Upper lobe of right lung (tissue), 1 donor: ENCODE results near the gene S100A5. TPM values are rescaled to one million over a fixed set of nuclear protein-coding genes. Genes with fewer than 3 reads are reported as not detected.
"Not testable (repeated sequence)": the region's sequence is repeated elsewhere in the genome, so short reads cannot be mapped to it uniquely, and the experiment has no call there.

ENCODE experiments used
- ATAC-seq: fragments of 200-7000 bp; cut with Tn5 transposase; one replicate; pipeline ENCODE4 v1.9.1; 2020; ENCODE audit warnings: mild to moderate bottlenecking, moderate library complexity
- DNase-seq: peaks from one replicate; pipeline ENCODE4 v3.0.0-alpha.2; 2020
- H3K27ac ChIP-seq: fragments of 200-600 bp; one replicate; pipeline ENCODE4 v1.8.0; 2022
- H3K27me3 ChIP-seq: fragments of 200-600 bp; one replicate; pipeline ENCODE4 v1.8.0; 2022; ENCODE audit warnings: mild to moderate bottlenecking
- H3K36me3 ChIP-seq: fragments of 200-600 bp; one replicate; pipeline ENCODE4 v1.8.0; 2022
- H3K4me1 ChIP-seq: fragments of 200-600 bp; one replicate; pipeline ENCODE4 v1.8.0; 2022
- H3K4me3 ChIP-seq: fragments of 200-600 bp; one replicate; pipeline ENCODE4 v1.8.0; 2022; ENCODE audit warnings: mild to moderate bottlenecking
- H3K9me3 ChIP-seq: fragments of 200-600 bp; one replicate; pipeline ENCODE4 v1.8.0; 2022
- CTCF ChIP-seq: fragments of 200-600 bp; IDR thresholded peaks from one replicate; pipeline ENCODE4 v1.8.0; 2022; ENCODE audit warnings: antibody characterized with exemption
- intact Hi-C: fragments of 100-400 bp; cut with DNase I; formaldehyde crosslinking; loops from one replicate; pipeline ENCODE4 v1.11.0; 2022
- long read RNA-seq: library from polyadenylated mRNA; unstranded; transcript quantifications from one replicate; pipeline ENCODE4 v2.0.0, GENCODE V29; 2021
- total RNA-seq: library from RNA; stranded (reverse); fragmentation: NEBNext Ultra II Directional; extraction: Animal tissue kit (Norgen Biotek cat#: 25700); gene quantifications from one replicate; pipeline ENCODE4 v1.2.1, GENCODE V29; 2021
- donor health status: DM: no; HTN: yes; CAD: no; lungs with severe emphysema.

Gene S100A5
- total RNA-seq = not detected
- long read RNA-seq = 0 reads

- no peaks in the 10 kb centered on the region for H3K27me3 ChIP-seq
- no peak within 1 kb of the TSS for H3K4me3 ChIP-seq
- peaks cover 42% of the 10 kb centered on the region for H3K4me1 ChIP-seq
- TF ChIP-seq CTCF = no peak
- H3K36me3 ChIP-seq = no peaks in the 10 kb centered on the region
- H3K9me3 ChIP-seq = no peaks in the 10 kb centered on the region
- ATAC-seq = no peak
- peak; percentile 58 for DNase-seq
- intact Hi-C loops = no loop called here
- H3K27ac ChIP-seq = peak within 1 kb of the TSS; percentile 67
Measured at GRCh38 chr1:153540394-153541361, at the start of gene S100A5. S100A5 (minus strand) TSS chr1:153540934; CDS start chr1:153540191, 743 bp downstream.

- intact Hi-C loops = no loop called here
- Histone ChIP-seq H3K27ac (no peak overlapping the region), H3K9me3 (no peaks in the 10 kb centered on the region), H3K36me3 (no peaks in the 10 kb centered on the region), H3K27me3 (no peaks in the 10 kb centered on the region), H3K4me3 (no peak overlapping the region), H3K4me1 (no peaks in the 10 kb centered on the region)
- ATAC-seq (no peak), DNase-seq (no peak)
- no peak for TF ChIP-seq CTCF
Measured at GRCh38 chr1:153588482-153588881, 47.7 kb upstream of the S100A5 start.

- DNase-seq, H3K9me3 ChIP-seq, H3K27ac ChIP-seq, H3K4me3 ChIP-seq, ATAC-seq, H3K27me3 ChIP-seq, intact Hi-C loops, H3K4me1 ChIP-seq, H3K36me3 ChIP-seq: not testable (repeated sequence)
Measured at GRCh38 chr1:153588033-153588432, 47.3 kb upstream of the S100A5 start.

GRCh38 chr1:153587314-153587713 lies 46.6 kb upstream of the S100A5 start:
- Histone ChIP-seq H3K36me3 (no peaks in the 10 kb centered on the region), H3K27me3 (no peaks in the 10 kb centered on the region), H3K4me3 (no peak overlapping the region), H3K27ac (no peak overlapping the region), H3K9me3 (no peaks in the 10 kb centered on the region), H3K4me1 (no peaks in the 10 kb centered on the region)
- no peak for ATAC-seq
- no peak for DNase-seq
- TF ChIP-seq CTCF = no peak
- intact Hi-C loops = no loop called here

- Histone ChIP-seq H3K9me3 (no peaks in the 10 kb centered on the region), H3K27ac (no peak overlapping the region), H3K27me3 (no peaks in the 10 kb centered on the region), H3K4me3 (no peak overlapping the region), H3K4me1 (no peaks in the 10 kb centered on the region), H3K36me3 (no peaks in the 10 kb centered on the region)
- ATAC-seq = no peak
- no peak for TF ChIP-seq CTCF
- no peak for DNase-seq
- intact Hi-C loops = no loop called here
Measured at GRCh38 chr1:153586347-153586746, 45.6 kb upstream of the S100A5 start.

- H3K4me1 ChIP-seq = no peaks in the 10 kb centered on the region
- TF ChIP-seq CTCF = no peak
- H3K27me3 ChIP-seq = no peaks in the 10 kb centered on the region
- H3K4me3 ChIP-seq = no peak overlapping the region
- DNase-seq (no peak), ATAC-seq (no peak)
- intact Hi-C loops = no loop called here
- H3K27ac ChIP-seq = no peak overlapping the region
- no peaks in the 10 kb centered on the region for H3K9me3 ChIP-seq
- H3K36me3 ChIP-seq = no peaks in the 10 kb centered on the region
Measured at GRCh38 chr1:153585006-153585405, 44.3 kb upstream of the S100A5 start.
